GM12891 (cell line): ENCODE results near the gene EXOC4.

Experiments
- DNase-seq: peaks from one replicate; pipeline ENCODE4 v3.0.0; 2011; ENCODE audit warnings: low spot score; ENCODE audit not compliant: insufficient read length
- FAIRE-seq: peaks from 2 replicates; lab custom pipeline; 2011; peaks lifted over from hg19 to GRCh38; lab: Jason Lieb, UNC
- PAX5 ChIP-seq: IDR thresholded peaks from 2 replicates; pipeline ENCODE4 v1.6.1; 2011; ENCODE audit warnings: low read length, moderate library complexity, mild to moderate bottlenecking; ENCODE audit not compliant: insufficient read depth, severe bottlenecking
- POLR2A ChIP-seq: IDR thresholded peaks from 2 replicates; pipeline ENCODE4 v1.6.1; 2011; ENCODE audit warnings: low read depth, low read length, control low read depth
- POLR2AphosphoS5 ChIP-seq: IDR thresholded peaks from 2 replicates; pipeline ENCODE4 v1.6.1; 2011; ENCODE audit warnings: low read depth, low read length, control low read depth
- POU2F2 ChIP-seq: IDR thresholded peaks from 2 replicates; pipeline ENCODE4 v1.6.1; 2011; ENCODE audit warnings: low read depth, mild to moderate bottlenecking, control low read depth, low read length, moderate library complexity
- SPI1 ChIP-seq: IDR thresholded peaks from 2 replicates; pipeline ENCODE4 v1.6.1; 2011; ENCODE audit warnings: low read depth, low read length, control low read depth
- TAF1 ChIP-seq: IDR thresholded peaks from 2 replicates; pipeline ENCODE4 v1.6.1; 2011; ENCODE audit warnings: low read depth, low read length, control low read depth

The EXOC4 gene

DNA sequence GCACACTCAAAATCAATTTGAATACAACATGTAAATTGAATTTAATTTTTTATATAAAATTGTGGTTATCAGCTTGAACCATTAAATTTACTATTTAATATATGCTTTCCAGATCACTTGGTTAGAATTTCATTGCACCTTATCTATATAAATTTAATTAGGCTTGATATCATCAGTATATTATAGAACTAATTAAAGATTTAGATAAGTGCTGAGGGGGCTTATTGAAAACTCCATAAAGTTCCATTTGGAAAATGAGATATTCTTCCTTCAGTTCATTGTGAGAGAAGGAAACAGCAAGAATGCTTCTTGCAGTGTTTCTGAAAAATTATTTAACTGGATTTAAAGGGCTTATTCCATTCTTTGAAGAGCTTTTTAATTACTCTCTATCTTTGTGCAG is 788.6 kb downstream of the EXOC4 start:
- DNase-seq (no peak), FAIRE-seq (no peak)

DNA sequence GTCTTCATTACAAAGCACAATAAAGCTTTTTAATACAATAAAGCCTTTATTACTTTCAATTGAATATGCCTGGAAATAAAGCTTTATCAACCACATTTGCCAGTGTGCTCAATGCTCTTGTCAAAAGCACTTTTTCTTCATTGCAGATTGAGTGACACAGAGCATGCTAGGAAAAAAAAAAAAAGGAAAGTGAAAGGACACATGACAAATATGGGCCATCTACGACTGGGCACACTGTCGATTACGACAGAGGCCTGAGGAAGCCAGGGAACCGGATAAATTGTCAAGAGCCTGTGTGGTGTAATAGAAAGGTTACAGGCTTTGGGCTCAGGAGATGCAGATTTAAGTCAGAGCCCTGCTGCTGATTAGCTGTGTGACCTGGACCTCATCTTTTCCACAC is 789.4 kb downstream of the EXOC4 start:
- FAIRE-seq (no peak), DNase-seq (no peak)

More for the DNA sequence above, 788.6 kb downstream of the EXOC4 start:
- TF ChIP-seq SPI1 (no peak), POU2F2 (no peak), PAX5 (no peak), POLR2A (no peak), TAF1 (no peak), POLR2AphosphoS5 (no peak)

DNA sequence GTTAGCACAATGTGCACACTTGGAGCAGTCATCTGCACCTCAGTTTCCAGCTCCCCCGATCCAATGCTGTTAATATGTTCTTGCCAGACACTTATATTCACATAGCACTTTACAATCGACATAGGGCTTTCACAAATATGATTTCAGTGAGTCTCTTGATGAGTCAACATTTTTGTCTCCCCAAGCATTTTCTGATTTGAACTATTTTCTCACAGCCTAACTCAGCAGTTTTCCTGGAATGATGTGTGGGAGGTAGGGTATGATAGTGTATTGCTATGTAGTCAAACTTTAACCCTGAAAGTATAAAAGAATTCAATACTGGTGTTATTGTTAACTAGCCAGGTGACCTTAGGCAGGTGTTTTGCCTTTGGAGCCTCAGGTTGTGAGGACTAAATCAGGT is 791.8 kb downstream of the EXOC4 start:
- DNase-seq (no peak), FAIRE-seq (no peak)
- no peak for TF ChIP-seq POU2F2
- no peak for TF ChIP-seq PAX5
- no peak for TF ChIP-seq TAF1
- no peak for TF ChIP-seq SPI1
- no peak for TF ChIP-seq POLR2AphosphoS5
- TF ChIP-seq POLR2A: no peak

More for the DNA sequence above, 789.4 kb downstream of the EXOC4 start:
- no peak for TF ChIP-seq PAX5
- no peak for TF ChIP-seq TAF1
- no peak for TF ChIP-seq SPI1

DNA sequence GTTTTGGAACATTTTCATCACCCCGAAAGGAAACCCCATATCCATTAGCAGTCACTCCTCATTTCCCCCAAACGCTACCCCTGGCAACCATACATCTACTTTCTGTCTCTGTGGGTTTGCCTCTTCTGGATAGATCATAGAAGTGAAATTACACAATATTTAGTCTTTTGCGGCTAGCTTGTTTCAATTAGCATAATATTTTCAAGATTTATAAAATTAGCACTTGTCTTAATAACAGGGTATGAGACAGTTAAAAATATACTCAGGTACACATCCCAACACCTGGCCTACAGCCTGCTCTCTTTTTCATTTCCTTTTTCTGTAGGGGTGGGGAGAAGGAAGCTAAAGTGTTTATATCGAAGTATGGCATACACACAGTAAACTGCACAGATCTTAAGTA is 792.8 kb downstream of the EXOC4 start:
- FAIRE-seq (no peak), DNase-seq (no peak)
- no peak for TF ChIP-seq POLR2AphosphoS5
- no peak for TF ChIP-seq TAF1
- TF ChIP-seq SPI1: peak; percentile 47

DNA sequence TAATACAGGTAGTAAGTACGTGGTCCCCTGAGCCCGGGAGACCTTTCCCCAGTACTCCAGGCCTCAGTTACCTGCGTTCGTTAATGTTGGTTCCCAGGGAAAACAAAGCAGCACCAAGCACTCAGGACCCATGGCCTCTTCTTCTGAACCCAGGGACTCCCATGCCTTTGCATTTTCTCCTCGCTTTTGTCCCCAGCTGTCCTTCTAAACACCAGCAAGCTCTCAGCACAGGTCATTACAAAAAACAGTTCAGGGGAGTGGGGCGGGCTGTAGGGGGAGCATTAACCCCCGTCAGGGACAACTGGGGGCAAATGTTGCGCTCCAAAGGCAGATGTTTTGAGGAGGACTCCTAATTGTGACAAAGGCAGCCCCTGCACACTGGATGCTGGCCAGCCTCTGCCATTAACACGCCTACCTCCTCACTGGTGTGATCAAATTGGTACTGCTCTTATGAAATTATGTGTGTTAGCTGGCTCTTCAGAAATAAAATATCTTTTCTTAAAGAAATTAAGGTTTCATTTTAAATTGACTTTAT is 793.8 kb downstream of the EXOC4 start:
- FAIRE-seq (no peak), DNase-seq (no peak)
- TF ChIP-seq TAF1 (no peak), PAX5 (no peak), SPI1 (no peak), POLR2A (no peak), POLR2AphosphoS5 (no peak), POU2F2 (no peak)

DNA sequence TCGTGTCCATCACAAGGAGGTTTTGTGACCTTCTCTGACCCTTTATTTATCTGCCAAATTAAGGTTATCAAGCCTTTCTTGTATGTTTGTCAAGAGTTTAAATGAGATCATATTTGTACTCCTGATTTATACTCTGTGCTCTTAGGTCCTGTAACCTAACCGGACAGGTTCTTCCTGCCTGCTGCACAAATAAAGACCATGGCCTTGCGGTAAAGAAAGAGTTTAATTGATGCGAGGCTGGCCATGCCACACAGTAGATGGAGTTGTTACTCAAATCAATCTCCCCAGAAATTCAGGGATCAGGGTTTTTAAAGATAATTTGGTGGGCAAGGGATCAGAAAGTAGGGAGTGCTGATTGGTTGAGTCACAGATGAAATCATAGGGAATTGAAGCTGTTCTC is 794.8 kb downstream of the EXOC4 start:
- DNase-seq: no peak
- no peak for FAIRE-seq
- no peak for TF ChIP-seq POU2F2
- TF ChIP-seq TAF1: no peak
- no peak for TF ChIP-seq POLR2AphosphoS5
- no peak for TF ChIP-seq SPI1
- no peak for TF ChIP-seq PAX5
- no peak for TF ChIP-seq POLR2A

DNA sequence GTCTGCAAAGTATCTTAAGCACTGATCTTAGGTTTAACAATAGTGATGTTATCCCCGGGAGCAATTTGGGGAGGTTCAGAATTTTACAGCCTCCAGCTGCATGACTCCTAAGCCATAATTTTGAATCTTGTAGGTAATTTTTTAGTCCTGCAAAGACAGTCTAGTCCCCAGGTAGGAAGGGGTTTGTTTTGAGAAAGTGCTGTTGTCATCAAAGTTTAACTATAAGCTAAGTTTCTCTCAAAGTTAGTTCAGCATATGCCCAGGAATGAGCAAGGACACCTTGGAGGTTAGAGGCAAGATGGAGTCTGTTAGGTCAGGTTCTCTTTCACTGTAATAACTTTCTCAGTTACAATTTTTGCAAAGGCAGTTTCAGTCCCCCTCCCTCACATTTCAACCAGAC is 795.3 kb downstream of the EXOC4 start:
- TF ChIP-seq POLR2A: no peak
- no peak for TF ChIP-seq POU2F2
- TF ChIP-seq SPI1: no peak
- TF ChIP-seq TAF1: no peak
- no peak for TF ChIP-seq POLR2AphosphoS5
- TF ChIP-seq PAX5: no peak
- DNase-seq: no peak
- FAIRE-seq: no peak

DNA sequence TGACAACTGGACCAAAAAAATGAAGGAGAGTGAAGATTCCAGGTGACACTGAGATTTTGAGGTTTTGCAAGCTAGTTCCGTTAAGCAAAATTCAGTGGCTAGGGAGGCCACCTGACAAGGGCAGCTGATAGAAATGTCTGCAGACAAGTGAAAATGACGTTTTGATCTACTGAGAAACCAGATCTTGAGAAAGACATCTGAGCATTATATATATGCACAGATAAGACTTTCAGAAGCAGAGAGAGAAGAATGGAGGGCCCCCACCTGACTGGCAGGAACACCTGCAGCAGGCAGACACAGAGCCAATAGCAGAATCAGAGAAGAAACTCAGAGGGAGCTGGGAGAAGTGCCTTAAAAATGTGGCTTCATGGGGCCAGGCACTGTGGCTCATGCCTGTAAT is 798.1 kb downstream of the EXOC4 start:
- FAIRE-seq (peak; percentile 52), DNase-seq (no peak)
- TF ChIP-seq POLR2A (no peak), SPI1 (no peak), PAX5 (no peak), POLR2AphosphoS5 (no peak), POU2F2 (no peak), TAF1 (no peak)

DNA sequence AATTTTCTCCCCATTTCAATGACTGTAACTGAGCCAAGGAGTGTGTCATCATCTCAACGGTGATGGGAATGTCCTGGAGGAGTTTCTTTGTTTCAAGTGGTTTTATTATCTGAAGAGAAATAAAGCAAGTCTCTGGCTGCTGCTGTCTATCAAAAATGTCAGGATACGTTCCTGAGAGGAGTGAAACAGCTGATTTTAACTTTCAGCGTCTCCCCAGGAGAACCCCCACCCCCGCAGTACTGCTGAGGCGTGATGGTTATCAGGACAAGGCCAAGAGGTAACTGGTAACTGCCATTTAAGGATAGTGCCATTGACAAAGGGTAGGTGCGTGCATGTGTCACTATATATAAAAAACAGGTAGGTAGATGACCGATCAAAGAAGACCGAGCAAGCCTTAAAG is 803.9 kb downstream of the EXOC4 start:
- DNase-seq (no peak), FAIRE-seq (no peak)
- TF ChIP-seq POLR2A (no peak), PAX5 (no peak), TAF1 (no peak), SPI1 (no peak), POU2F2 (no peak), POLR2AphosphoS5 (no peak)

DNA sequence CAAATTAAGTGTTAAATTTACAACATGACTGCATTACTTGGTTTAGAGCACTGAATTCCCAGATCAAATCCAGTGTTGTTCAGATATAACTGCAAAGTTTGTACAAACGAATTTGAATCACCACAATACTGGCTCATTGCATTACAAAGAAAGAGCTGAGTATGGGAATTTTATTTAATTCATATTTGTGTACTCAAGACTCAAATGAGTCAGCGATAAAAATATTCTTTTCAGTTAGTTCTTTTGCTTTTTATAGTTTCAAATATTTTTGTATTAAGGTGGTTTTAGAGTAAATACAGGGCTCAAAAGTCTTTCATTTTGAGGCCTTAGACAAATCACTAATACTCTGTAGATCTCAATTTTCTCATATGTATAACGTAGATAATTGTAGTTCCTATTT is 805.6 kb downstream of the EXOC4 start:
- DNase-seq (no peak), FAIRE-seq (no peak)
- no peak for TF ChIP-seq POU2F2
- TF ChIP-seq SPI1: no peak

DNA sequence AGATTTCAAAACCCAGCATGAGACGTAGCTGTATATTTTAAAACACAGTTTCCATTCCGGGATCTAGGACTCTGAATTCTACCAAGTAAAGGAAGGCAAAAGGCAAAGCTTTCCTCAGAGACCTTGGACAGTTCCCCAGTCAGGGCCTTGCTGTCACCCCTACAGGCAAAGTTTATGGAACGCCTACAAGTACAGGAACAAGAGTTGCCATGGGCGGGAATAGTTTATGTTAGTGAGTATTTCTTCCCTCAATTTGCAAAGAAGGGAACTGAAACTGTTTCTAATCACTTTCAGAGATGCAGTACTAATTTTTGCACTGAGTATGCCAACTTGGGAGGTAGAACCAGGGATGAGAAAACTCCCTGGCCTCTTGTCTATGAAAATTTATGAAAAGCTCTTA is 806.1 kb downstream of the EXOC4 start:
- FAIRE-seq (no peak), DNase-seq (no peak)
- TF ChIP-seq SPI1 (peak; percentile 77), POLR2A (no peak)
